H9 (cell line): Measurements from ENCODE around the gene NR1H2. TPM values are rescaled to one million over a fixed set of nuclear protein-coding genes. Genes with fewer than 3 reads are reported as not detected.

Experiments used
- DNase-seq: peaks from one replicate; pipeline ENCODE4 v3.0.0-alpha.2; 2017
- H2AFZ ChIP-seq: one replicate; pipeline ENCODE4 v1.6.1; 2013; ENCODE audit warnings: mild to moderate bottlenecking, low read length, control low read depth, moderate library complexity
- H2AK5ac ChIP-seq: 2 replicates; pipeline ENCODE4 v1.6.1; 2013; ENCODE audit warnings: low read length, control low read depth, mixed read lengths; ENCODE audit not compliant: insufficient read length
- H2BK120ac ChIP-seq: one replicate; pipeline ENCODE4 v1.6.1; 2013; ENCODE audit warnings: low read depth, mild to moderate bottlenecking, low read length, control low read depth, inconsistent platforms; ENCODE audit not compliant: poor library complexity, severe bottlenecking
- H2BK12ac ChIP-seq: 2 replicates; pipeline ENCODE4 v1.6.1; 2013; ENCODE audit warnings: low read length, control low read depth, mixed read lengths, low read depth; ENCODE audit not compliant: insufficient read length
- H2BK15ac ChIP-seq: 2 replicates; pipeline ENCODE4 v1.6.1; 2013; ENCODE audit warnings: low read depth, low read length, control low read depth
- H2BK20ac ChIP-seq: one replicate; pipeline ENCODE4 v1.6.1; 2013; ENCODE audit warnings: low read depth, mild to moderate bottlenecking, low read length, control low read depth, inconsistent platforms; ENCODE audit not compliant: poor library complexity, severe bottlenecking
- H2BK5ac ChIP-seq: 2 replicates; pipeline ENCODE4 v1.6.1; 2013; ENCODE audit warnings: low read length, control low read depth, mixed read lengths; ENCODE audit not compliant: insufficient read length
- H3K14ac ChIP-seq: 2 replicates; pipeline ENCODE4 v1.6.1; 2013; ENCODE audit warnings: low read length, control low read depth; ENCODE audit not compliant: insufficient read depth
- H3K18ac ChIP-seq: 2 replicates; pipeline ENCODE4 v1.6.1; 2013; ENCODE audit warnings: low read depth, mild to moderate bottlenecking, mixed read lengths, low read length, control low read depth; ENCODE audit not compliant: insufficient read length
- H3K23ac ChIP-seq: 2 replicates; pipeline ENCODE4 v1.6.1; 2013; ENCODE audit warnings: low read length, control low read depth, mixed read lengths, low read depth; ENCODE audit not compliant: insufficient read length
- H3K23me2 ChIP-seq: 2 replicates; pipeline ENCODE4 v1.6.1; 2013; ENCODE audit warnings: low read depth, mild to moderate bottlenecking, mixed read lengths, low read length, control low read depth; ENCODE audit not compliant: insufficient read length, poor library complexity, severe bottlenecking
- H3K27ac ChIP-seq: 2 replicates; pipeline ENCODE4 v1.5.1; 2013; ENCODE audit warnings: low read length, control low read depth, mixed read lengths, low read depth; ENCODE audit not compliant: insufficient read length
- H3K27me3 ChIP-seq: 2 replicates; pipeline ENCODE4 v1.6.1; 2013; ENCODE audit warnings: low read length, control low read depth, inconsistent platforms; ENCODE audit not compliant: insufficient read depth
- H3K4ac ChIP-seq: 2 replicates; pipeline ENCODE4 v1.6.1; 2013; ENCODE audit warnings: low read depth, mild to moderate bottlenecking, control low read depth, inconsistent platforms, low read length, moderate library complexity
- H3K4me1 ChIP-seq: 2 replicates; pipeline ENCODE4 v1.6.1; 2013; ENCODE audit warnings: low read length, control low read depth, inconsistent platforms; ENCODE audit not compliant: insufficient read depth
- H3K4me2 ChIP-seq: 2 replicates; pipeline ENCODE4 v1.6.1; 2013; ENCODE audit warnings: low read length, control low read depth, mixed read lengths; ENCODE audit not compliant: insufficient read length, insufficient read depth
- H3K56ac ChIP-seq: 2 replicates; pipeline ENCODE4 v1.6.1; 2013; ENCODE audit warnings: low read depth, mild to moderate bottlenecking, mixed read lengths, low read length, control low read depth; ENCODE audit not compliant: insufficient read length
- H3K79me1 ChIP-seq: 2 replicates; pipeline ENCODE4 v1.6.1; 2013; ENCODE audit warnings: low read depth, mild to moderate bottlenecking, moderate library complexity, low read length, control low read depth, inconsistent platforms; ENCODE audit not compliant: insufficient read depth, poor library complexity, severe bottlenecking
- H3K79me2 ChIP-seq: 2 replicates; pipeline ENCODE4 v1.6.1; 2013; ENCODE audit warnings: low read length, control low read depth, inconsistent platforms; ENCODE audit not compliant: insufficient read depth
- H3K9ac ChIP-seq: 2 replicates; pipeline ENCODE4 v1.6.1; 2013; ENCODE audit warnings: low read length, control low read depth, mixed read lengths; ENCODE audit not compliant: insufficient read length; ENCODE audit errors: extremely low read depth
- H3K9me3 ChIP-seq: one replicate; pipeline ENCODE4 v1.6.1; 2013; ENCODE audit warnings: low read depth, low read length, inconsistent platforms; ENCODE audit not compliant: control insufficient read depth
- H3T11ph ChIP-seq: one replicate; pipeline ENCODE4 v1.6.1; 2013; ENCODE audit warnings: mild to moderate bottlenecking, low read length, control low read depth, inconsistent platforms
- H4K20me1 ChIP-seq: one replicate; pipeline ENCODE4 v1.6.1; 2013; ENCODE audit not compliant: control insufficient read depth, insufficient read length, insufficient read depth
- H4K5ac ChIP-seq: 2 replicates; pipeline ENCODE4 v1.6.1; 2013; ENCODE audit warnings: low read depth, mild to moderate bottlenecking, mixed read lengths, low read length, control low read depth; ENCODE audit not compliant: insufficient read length
- H4K8ac ChIP-seq: replicated peaks from 2 replicates; pipeline ENCODE4 v1.6.1; 2013; ENCODE audit warnings: low read length, control low read depth, mixed read lengths, low read depth; ENCODE audit not compliant: insufficient read length
- H4K91ac ChIP-seq: 2 replicates; pipeline ENCODE4 v1.6.1; 2013; ENCODE audit warnings: low read depth, mild to moderate bottlenecking, moderate library complexity, mixed read lengths, low read length, control low read depth; ENCODE audit not compliant: insufficient read length
- H3K27ac Mint-ChIP-seq, 3 experiments: 2 replicates in 2 of 3; 3 replicates in 1 of 3; pipeline ENCODE4 v1.8.0; 2020 to 2021; ENCODE audit warnings: mixed read lengths in 3 of 3, mild to moderate bottlenecking in 1 of 3, moderate library complexity in 1 of 3
- H3K27me3 Mint-ChIP-seq: 2 replicates; pipeline ENCODE4 v1.8.0; 2021; ENCODE audit warnings: low read depth, mild to moderate bottlenecking, moderate library complexity, mixed read lengths
- H3K36me3 Mint-ChIP-seq, 3 experiments: 2 replicates in 2 of 3; 3 replicates in 1 of 3; pipeline ENCODE4 v1.8.0; 2020 to 2021; ENCODE audit warnings: low read depth in 3 of 3, mixed read lengths in 3 of 3; ENCODE audit not compliant: insufficient read depth in 1 of 3
- H3K4me1 Mint-ChIP-seq, 2 experiments: 2 replicates each; pipeline ENCODE4 v1.8.0; 2020; ENCODE audit warnings: mixed read lengths in 2 of 2
- H3K4me3 Mint-ChIP-seq, 2 experiments: 2 replicates in 1 of 2; 3 replicates in 1 of 2; pipeline ENCODE4 v1.8.0; 2020 to 2021; ENCODE audit warnings: mild to moderate bottlenecking in 2 of 2, mixed read lengths in 2 of 2, moderate library complexity in 1 of 2
- H3K9me3 Mint-ChIP-seq, 2 experiments: 2 replicates in 1 of 2; 3 replicates in 1 of 2; pipeline ENCODE4 v1.8.0; 2020; ENCODE audit warnings: mild to moderate bottlenecking in 2 of 2, mixed read lengths in 2 of 2, moderate library complexity in 1 of 2
- CTCF ChIP-seq: fragments of 200-600 bp; sonication (generic); conservative IDR thresholded peaks from 3 replicates; pipeline ENCODE4 v1.8.0; 2021; ENCODE audit warnings: antibody characterized with exemption, mild to moderate bottlenecking
- WGBS: extraction: QIAGEN DNeasy Blood & Tissue Kit; methylation state at CpG from one replicate; pipeline ENCODE4 v1.1.7; 2013; ENCODE audit warnings: missing lambda C conversion rate, low lambda C conversion rate, mixed read lengths; ENCODE audit not compliant: insufficient read length; ENCODE audit errors: extremely low coverage; 5-methylcytosine and 5-hydroxymethylcytosine counted together
- total RNA-seq: library from RNA; stranded (reverse); gene quantifications from 2 replicates; pipeline ENCODE4 v1.2.1, GENCODE V29; 2021

NR1H2 gene
- total RNA-seq, 1 experiment from 2014 or later, result 33.2 TPM

- Mint-ChIP-seq H3K4me1 (no peaks in the 10 kb centered on the region), H3K27ac (peak overlapping the region in 2 of 3 experiments; percentile 30 to 83; a peak in 2 of 7 replicates), H3K27me3 (no peaks in the 10 kb centered on the region), H3K9me3 (no peaks in the 10 kb centered on the region), H3K4me3 (no peak overlapping the region), H3K36me3 (peaks cover 23 to 47% (median 38%) of the 10 kb centered on the region in 3 experiments)
- no CpG with 5 or more reads among the region's 13 CpGs for WGBS
- no peak overlapping the region for H2AFZ ChIP-seq
- H2BK20ac ChIP-seq, result no peak overlapping the region
- peaks cover 2% of the 10 kb centered on the region; the same call in 1 of the 2 replicates for H3K79me2 ChIP-seq
- H3K4ac ChIP-seq, result no peak overlapping the region
- no peaks in the 10 kb centered on the region for H4K20me1 ChIP-seq
- H4K5ac ChIP-seq, result no peak overlapping the region
- no peak overlapping the region for H3K9ac ChIP-seq
- no peak overlapping the region for H4K8ac ChIP-seq
- no peak overlapping the region for H2BK5ac ChIP-seq
- H2BK12ac ChIP-seq, result no peak overlapping the region
- no peak for DNase-seq
- no peaks in the 10 kb centered on the region for H3K79me1 ChIP-seq
- no peak overlapping the region for H3K14ac ChIP-seq
- no peak overlapping the region for H2BK120ac ChIP-seq
- H3K27ac ChIP-seq, result no peak overlapping the region
- no peak overlapping the region for H3K56ac ChIP-seq
- H3K4me1 ChIP-seq, result no peaks in the 10 kb centered on the region
- no peak overlapping the region for H2BK15ac ChIP-seq
- H2AK5ac ChIP-seq, result no peak overlapping the region
- no peaks in the 10 kb centered on the region for H3K27me3 ChIP-seq
- H3K23ac ChIP-seq, result no peak overlapping the region
- no peaks in the 10 kb centered on the region for H3K9me3 ChIP-seq
- no peak overlapping the region for H3T11ph ChIP-seq
- H4K91ac ChIP-seq, result no peak overlapping the region
- no peak for TF ChIP-seq CTCF
- no peak overlapping the region for H3K18ac ChIP-seq
- H3K23me2 ChIP-seq, result no peaks in the 10 kb centered on the region
- H3K4me2 ChIP-seq, result no peak overlapping the region
Observed at GRCh38 chr19:50398675-50399367, 22.6 kb downstream of the NR1H2 start.
